Measurements from ENCODE around the gene CNTNAP2. TPM values are rescaled to one million over a fixed set of nuclear protein-coding genes. Genes with fewer than 3 reads are reported as not detected.

Gene CNTNAP2
- total RNA-seq, 2 experiments from 2014 or later = 0.14 TPM; not detected in 1

- H3K36me3 Mint-ChIP-seq (ENCODE audit: low read depth) = no peaks in the 10 kb centered on the region
- H3K27ac Mint-ChIP-seq = no peak overlapping the region
- H3K4me1 Mint-ChIP-seq (ENCODE audit: low read depth) = no peaks in the 10 kb centered on the region
- no peak overlapping the region for H3K4me3 Mint-ChIP-seq
- peaks cover 4% of the 10 kb centered on the region for H3K9me3 Mint-ChIP-seq
- intact Hi-C loops (cut with micrococcal nuclease) = no loop called here
- no peak for DNase-seq
- H3K27me3 Mint-ChIP-seq (ENCODE audit: low read depth) = no peaks in the 10 kb centered on the region
- CTCF ChIA-PET = no interaction called here
These were observed 810.2 kb downstream of the CNTNAP2 start for GRCh38 chr7:146926841-146927240.

- Mint-ChIP-seq H3K36me3 (ENCODE audit: low read depth) (no peaks in the 10 kb centered on the region), H3K4me3 (no peak overlapping the region), H3K27me3 (ENCODE audit: low read depth) (no peaks in the 10 kb centered on the region), H3K9me3 (peaks cover 11% of the 10 kb centered on the region), H3K4me1 (ENCODE audit: low read depth) (no peaks in the 10 kb centered on the region), H3K27ac (no peak overlapping the region)
- CTCF ChIA-PET = no interaction called here
- intact Hi-C loops (cut with micrococcal nuclease) = no loop called here
- DNase-seq = no peak
These were observed 821.2 kb downstream of the CNTNAP2 start for GRCh38 chr7:146937836-146938235.

- Mint-ChIP-seq H3K27ac (no peak overlapping the region), H3K9me3 (peaks cover 13% of the 10 kb centered on the region), H3K4me1 (ENCODE audit: low read depth) (no peaks in the 10 kb centered on the region), H3K4me3 (no peak overlapping the region), H3K27me3 (ENCODE audit: low read depth) (no peaks in the 10 kb centered on the region), H3K36me3 (ENCODE audit: low read depth) (no peaks in the 10 kb centered on the region)
- intact Hi-C loops (cut with micrococcal nuclease) = loop anchor here (10.0 kb wide), 1 partner anchor 59 kb away; no protein-coding TSS in a partner anchor
- CTCF ChIA-PET = no interaction called here
- DNase-seq = no peak
These were observed 826.9 kb downstream of the CNTNAP2 start for GRCh38 chr7:146943483-146943882.

GRCh38 chr7:146948703-146949102 is 832.1 kb downstream of the CNTNAP2 start:
- H3K27ac Mint-ChIP-seq = no peak overlapping the region
- no peak for DNase-seq
- H3K9me3 Mint-ChIP-seq = peaks cover 13% of the 10 kb centered on the region
- H3K4me1 Mint-ChIP-seq (ENCODE audit: low read depth) = no peaks in the 10 kb centered on the region
- no peak overlapping the region for H3K4me3 Mint-ChIP-seq
- CTCF ChIA-PET = no interaction called here
- intact Hi-C loops (cut with micrococcal nuclease) = loop anchor here (10.0 kb wide), 1 partner anchor 64 kb away; no protein-coding TSS in a partner anchor
- no peaks in the 10 kb centered on the region for H3K36me3 Mint-ChIP-seq (ENCODE audit: low read depth)
- no peaks in the 10 kb centered on the region for H3K27me3 Mint-ChIP-seq (ENCODE audit: low read depth)

- intact Hi-C loops (cut with micrococcal nuclease) = no loop called here
These were observed 839.7 kb downstream of the CNTNAP2 start for GRCh38 chr7:146956321-146956720.

GRCh38 chr7:146956853-146957252 is 840.3 kb downstream of the CNTNAP2 start:
- intact Hi-C loops (cut with micrococcal nuclease) = no loop called here
- H3K27ac Mint-ChIP-seq = no peak overlapping the region
- CTCF ChIA-PET = no interaction called here
- H3K9me3 Mint-ChIP-seq = peaks cover 6% of the 10 kb centered on the region
- no peaks in the 10 kb centered on the region for H3K27me3 Mint-ChIP-seq (ENCODE audit: low read depth)
- no peak for DNase-seq
- no peaks in the 10 kb centered on the region for H3K36me3 Mint-ChIP-seq (ENCODE audit: low read depth)
- H3K4me1 Mint-ChIP-seq (ENCODE audit: low read depth) = no peaks in the 10 kb centered on the region
- no peak overlapping the region for H3K4me3 Mint-ChIP-seq

More at GRCh38 chr7:146956321-146956720, 839.7 kb downstream of the CNTNAP2 start:
- no peaks in the 10 kb centered on the region for H3K36me3 Mint-ChIP-seq (ENCODE audit: low read depth)
- H3K27me3 Mint-ChIP-seq (ENCODE audit: low read depth) = no peaks in the 10 kb centered on the region
- peaks cover 3% of the 10 kb centered on the region for H3K9me3 Mint-ChIP-seq
- no peaks in the 10 kb centered on the region for H3K4me1 Mint-ChIP-seq (ENCODE audit: low read depth)
- H3K4me3 Mint-ChIP-seq = no peak overlapping the region
- no peak overlapping the region for H3K27ac Mint-ChIP-seq
- DNase-seq = no peak
- CTCF ChIA-PET = no interaction called here

- Mint-ChIP-seq H3K4me1 (ENCODE audit: low read depth) (no peaks in the 10 kb centered on the region), H3K36me3 (ENCODE audit: low read depth) (no peaks in the 10 kb centered on the region), H3K4me3 (no peak overlapping the region), H3K27ac (no peak overlapping the region), H3K9me3 (peaks cover 6% of the 10 kb centered on the region), H3K27me3 (ENCODE audit: low read depth) (no peaks in the 10 kb centered on the region)
- CTCF ChIA-PET = no interaction called here
- no peak for DNase-seq
- intact Hi-C loops (cut with micrococcal nuclease) = no loop called here
These were observed 844.3 kb downstream of the CNTNAP2 start for GRCh38 chr7:146960773-146961391.

GRCh38 chr7:146961617-146962016 is 845.0 kb downstream of the CNTNAP2 start:
- Mint-ChIP-seq H3K36me3 (ENCODE audit: low read depth) (no peaks in the 10 kb centered on the region), H3K4me1 (ENCODE audit: low read depth) (no peaks in the 10 kb centered on the region), H3K27ac (no peak overlapping the region), H3K9me3 (peaks cover 6% of the 10 kb centered on the region), H3K4me3 (no peak overlapping the region), H3K27me3 (ENCODE audit: low read depth) (no peaks in the 10 kb centered on the region)
- intact Hi-C loops (cut with micrococcal nuclease) = no loop called here
- no peak for DNase-seq
- CTCF ChIA-PET = interaction anchor here (0.6 kb wide), 1 partner anchor 1229 kb away, joined by 3 read pairs; no protein-coding TSS in a partner anchor

GRCh38 chr7:146966274-146966673 is 849.7 kb downstream of the CNTNAP2 start:
- H3K27ac Mint-ChIP-seq = no peak overlapping the region
- intact Hi-C loops (cut with micrococcal nuclease) = no loop called here
- peaks cover 4% of the 10 kb centered on the region for H3K9me3 Mint-ChIP-seq
- H3K36me3 Mint-ChIP-seq (ENCODE audit: low read depth) = no peaks in the 10 kb centered on the region
- CTCF ChIA-PET = no interaction called here
- no peaks in the 10 kb centered on the region for H3K4me1 Mint-ChIP-seq (ENCODE audit: low read depth)
- no peaks in the 10 kb centered on the region for H3K27me3 Mint-ChIP-seq (ENCODE audit: low read depth)
- H3K4me3 Mint-ChIP-seq = no peak overlapping the region
- no peak for DNase-seq

- CTCF ChIA-PET = interaction anchor here (0.6 kb wide), 1 partner anchor 1011 kb away, joined by 4 read pairs; no protein-coding TSS in a partner anchor
- DNase-seq = no peak
- intact Hi-C loops (cut with micrococcal nuclease) = no loop called here
- Mint-ChIP-seq H3K4me3 (no peak overlapping the region), H3K27me3 (ENCODE audit: low read depth) (no peaks in the 10 kb centered on the region), H3K27ac (no peak overlapping the region), H3K9me3 (peaks cover 11% of the 10 kb centered on the region), H3K4me1 (ENCODE audit: low read depth) (no peaks in the 10 kb centered on the region), H3K36me3 (ENCODE audit: low read depth) (no peaks in the 10 kb centered on the region)
These were observed 865.9 kb downstream of the CNTNAP2 start for GRCh38 chr7:146982482-146982881.

GRCh38 chr7:146991596-146991995 is 875.0 kb downstream of the CNTNAP2 start:
- DNase-seq = no peak
- no peak overlapping the region for H3K27ac Mint-ChIP-seq
- intact Hi-C loops (cut with micrococcal nuclease) = no loop called here
- no peaks in the 10 kb centered on the region for H3K36me3 Mint-ChIP-seq (ENCODE audit: low read depth)
- no peaks in the 10 kb centered on the region for H3K4me1 Mint-ChIP-seq (ENCODE audit: low read depth)
- H3K4me3 Mint-ChIP-seq = no peak overlapping the region
- no peaks in the 10 kb centered on the region for H3K27me3 Mint-ChIP-seq (ENCODE audit: low read depth)
- peaks cover 4% of the 10 kb centered on the region for H3K9me3 Mint-ChIP-seq
- CTCF ChIA-PET = no interaction called here

- H3K36me3 Mint-ChIP-seq (ENCODE audit: low read depth) = no peaks in the 10 kb centered on the region
- CTCF ChIA-PET = no interaction called here
These were observed 877.2 kb downstream of the CNTNAP2 start for GRCh38 chr7:146993764-146994163.

GRCh38 chr7:147008530-147008929 is 891.9 kb downstream of the CNTNAP2 start:
- no peak for DNase-seq
- intact Hi-C loops (cut with micrococcal nuclease) = no loop called here
- no peaks in the 10 kb centered on the region for H3K4me1 Mint-ChIP-seq (ENCODE audit: low read depth)
- CTCF ChIA-PET = no interaction called here
- H3K4me3 Mint-ChIP-seq = no peak overlapping the region
- no peaks in the 10 kb centered on the region for H3K36me3 Mint-ChIP-seq (ENCODE audit: low read depth)
- no peaks in the 10 kb centered on the region for H3K27me3 Mint-ChIP-seq (ENCODE audit: low read depth)
- H3K27ac Mint-ChIP-seq = no peak overlapping the region
- no peaks in the 10 kb centered on the region for H3K9me3 Mint-ChIP-seq

More at GRCh38 chr7:146993764-146994163, 877.2 kb downstream of the CNTNAP2 start:
- Mint-ChIP-seq H3K4me1 (ENCODE audit: low read depth) (no peaks in the 10 kb centered on the region), H3K4me3 (no peak overlapping the region), H3K27me3 (ENCODE audit: low read depth) (no peaks in the 10 kb centered on the region), H3K9me3 (peaks cover 4% of the 10 kb centered on the region), H3K27ac (no peak overlapping the region)
- no peak for DNase-seq
- intact Hi-C loops (cut with micrococcal nuclease) = no loop called here
